AG10803 (cell line): Measurements from ENCODE around the gene PARD3B.

Source experiments
- DNase-seq: peaks from one replicate; pipeline ENCODE4 v3.0.0; 2010; ENCODE audit warnings: low read depth
- H3K4me3 ChIP-seq: 2 replicates; pipeline ENCODE4 v1.5.1; 2011; ENCODE audit warnings: mild to moderate bottlenecking, low read length, control low read depth
- CTCF ChIP-seq: conservative IDR thresholded peaks from 2 replicates; pipeline ENCODE4 v1.5.1; 2011; ENCODE audit warnings: mild to moderate bottlenecking, low read length, control low read depth, inconsistent platforms

Gene PARD3B

GRCh38 chr2:204835786-204836185 lies 290.5 kb downstream of the PARD3B start:
- TF ChIP-seq CTCF, result no peak
- no peak overlapping the region for H3K4me3 ChIP-seq
- no peak for DNase-seq

DNA sequence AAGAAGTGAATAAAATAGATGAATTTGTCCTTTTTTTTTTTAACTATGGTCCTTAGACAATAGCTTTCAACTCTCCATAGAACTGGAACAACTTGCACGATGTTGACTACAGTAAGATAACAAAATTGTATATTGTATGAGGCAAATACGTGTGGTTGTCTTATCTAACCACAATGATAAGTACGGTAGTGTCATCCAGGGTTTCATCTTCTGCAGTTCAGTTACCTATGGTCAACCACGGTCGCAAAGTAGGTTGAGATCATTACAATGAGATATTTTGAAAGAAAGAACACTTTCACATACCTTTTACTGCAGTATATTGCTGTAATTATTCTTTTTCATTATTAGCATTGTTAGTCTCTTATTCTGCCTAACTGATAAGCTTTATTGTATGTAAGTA lies 295.2 kb downstream of the PARD3B start:
- TF ChIP-seq CTCF, result no peak
- DNase-seq, result no peak
- no peak overlapping the region for H3K4me3 ChIP-seq

DNA sequence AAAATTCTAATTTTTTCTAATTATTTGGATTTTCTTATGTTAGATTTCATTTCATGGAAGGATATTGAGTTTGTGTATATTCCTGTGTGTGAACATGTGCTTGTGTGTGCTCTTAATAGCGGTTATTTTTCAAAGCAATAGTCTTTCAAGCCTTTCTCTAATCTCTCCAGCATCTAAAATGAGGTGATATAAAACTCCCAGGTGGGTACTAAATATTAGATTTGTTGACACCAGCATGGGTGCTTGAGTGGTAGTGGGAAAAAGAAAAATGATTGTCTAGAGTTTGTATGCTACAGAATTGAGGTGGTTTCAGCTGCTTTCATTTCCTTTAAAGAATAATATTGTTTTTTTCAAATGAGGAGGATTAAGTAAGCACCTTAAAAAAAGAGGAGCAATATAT lies 296.8 kb downstream of the PARD3B start:
- DNase-seq, result no peak

DNA sequence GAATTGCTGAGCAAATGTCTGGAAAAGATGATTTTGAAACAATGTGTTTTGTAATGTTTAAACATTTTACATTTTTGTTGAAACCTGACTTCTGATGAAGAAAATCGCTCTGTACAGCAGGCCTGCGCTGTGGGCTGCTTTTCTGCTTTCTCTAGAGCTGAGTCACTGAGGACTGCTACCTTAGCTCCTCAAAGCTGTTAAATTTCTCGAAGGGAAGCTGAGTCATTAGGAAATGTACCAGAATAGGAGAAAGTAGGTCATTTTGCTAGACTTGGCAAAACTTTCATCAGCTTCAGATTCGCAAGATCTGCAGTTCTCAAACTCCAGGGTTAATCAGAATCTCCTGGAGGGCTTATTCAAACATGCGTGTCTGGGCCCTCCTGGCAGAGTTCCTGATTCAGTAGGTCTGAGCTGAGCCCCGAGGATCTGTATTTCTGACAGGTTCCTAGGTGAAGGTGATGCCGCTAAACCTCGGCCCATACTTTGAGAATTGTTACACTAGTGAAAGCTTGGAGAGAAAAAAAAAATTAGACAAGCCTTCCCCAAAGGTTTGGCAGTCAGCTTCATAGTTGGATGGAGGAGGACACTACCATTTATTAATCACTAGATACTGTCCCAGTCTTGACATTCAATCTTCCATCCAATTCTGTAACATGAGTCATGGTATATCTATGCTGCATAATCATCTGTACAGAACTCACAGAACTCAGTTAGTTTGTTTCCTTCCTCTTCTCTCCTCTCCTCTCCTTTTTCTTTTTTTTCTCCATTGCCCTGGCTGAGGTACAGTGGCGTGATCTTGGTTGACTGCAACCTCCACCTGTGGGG lies 297.6 kb downstream of the PARD3B start:
- H3K4me3 ChIP-seq, result no peak overlapping the region
- DNase-seq, result peak; percentile 97
- TF ChIP-seq CTCF, result no peak

More for the DNA sequence above, 296.8 kb downstream of the PARD3B start:
- TF ChIP-seq CTCF, result no peak
- H3K4me3 ChIP-seq, result no peak overlapping the region

DNA sequence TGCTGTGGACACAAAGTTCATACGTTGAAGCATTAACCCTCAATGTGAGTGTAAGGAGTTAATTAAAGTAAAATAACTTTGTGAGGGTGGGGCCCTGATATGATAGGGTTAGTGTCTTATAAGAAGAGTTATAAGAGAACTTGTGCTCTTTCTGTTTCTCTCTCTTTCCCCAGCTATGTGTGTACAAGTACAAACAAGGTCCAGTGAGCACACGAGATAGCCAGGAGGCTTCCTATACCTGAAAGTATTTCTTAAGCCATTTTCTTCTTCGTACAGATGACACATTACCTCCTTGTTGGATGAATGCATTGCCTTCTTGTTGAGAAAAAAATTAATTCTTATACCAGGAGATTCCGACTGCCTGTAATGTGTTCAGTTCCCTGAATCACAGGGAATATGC lies 301.2 kb downstream of the PARD3B start:
- no peak for DNase-seq
- H3K4me3 ChIP-seq, result no peak overlapping the region
- no peak for TF ChIP-seq CTCF

- no peak for TF ChIP-seq CTCF
- no peak overlapping the region for H3K4me3 ChIP-seq
- no peak for DNase-seq
Observed at GRCh38 chr2:204849892-204850291, 304.6 kb downstream of the PARD3B start.

GRCh38 chr2:204850581-204850980 lies 305.3 kb downstream of the PARD3B start:
- no peak for TF ChIP-seq CTCF
- H3K4me3 ChIP-seq, result no peak overlapping the region
- DNase-seq, result no peak
